HCT116 (cell line): ENCODE measurements around the gene LZTR1. TPM values are rescaled to one million over a fixed set of nuclear protein-coding genes. Genes with fewer than 3 reads are reported as not detected.

Experiments used
- ATAC-seq: fragments of 200-7000 bp; cut with Tn5 transposase; 2 replicates; pipeline ENCODE4 v1.9.1; 2020; ENCODE audit warnings: mild to moderate bottlenecking, moderate library complexity
- BruUV-seq: library from RNA; stranded (reverse); fragments of 400-500 nt; replicated peaks from 2 replicates; lab custom pipeline; 2021; lab: Mats Ljungman, UMichigan
- CTCF ChIA-PET: fragments of 300-600 bp; sonication (Branson Sonifier 250); formaldehyde crosslinking; loops from one replicate; lab custom pipeline; 2021; ENCODE audit warnings: antibody characterized with exemption; lab: Charles Lee
- POLR2A ChIA-PET: fragments of 300-600, 350-600 bp; sonication (Branson Sonifier 250); formaldehyde crosslinking; loops from one replicate; lab custom pipeline; 2021; ENCODE audit warnings: antibody characterized with exemption; lab: Charles Lee
- RAD21 ChIA-PET, 2 experiments: fragments of 300-600 bp; sonication (Branson Sonifier 250); formaldehyde crosslinking; loops; one replicate each; lab custom pipeline; 2023; ENCODE audit warnings: low total read pairs in 2 of 2; ENCODE audit not compliant: uncharacterized antibody in 2 of 2, unreplicated experiment in 2 of 2, low non-redundant PET in 1 of 2; lab: Charles Lee
- DNase-seq: peaks from one replicate; pipeline ENCODE4 v3.0.0-alpha.2; 2010; ENCODE audit warnings: low read depth, low spot score
- H2AFZ ChIP-seq: fragments of 200-600 bp; shearing (Covaris generic), sonication (generic); 2 replicates; pipeline ENCODE4 v1.6.1; 2017; ENCODE audit warnings: low read depth, mixed run types, mixed read lengths, antibody characterized with exemption, low read length; ENCODE audit not compliant: poor library complexity, severe bottlenecking
- H3K27ac ChIP-seq: 2 replicates; pipeline ENCODE4 v1.5.1; 2012; ENCODE audit warnings: low read depth, low read length
- H3K27me3 ChIP-seq: fragments of 200-600 bp; sonication (generic); 2 replicates; pipeline ENCODE4 v1.6.1; 2016; ENCODE audit warnings: mixed run types, low read length, mixed read lengths; ENCODE audit not compliant: insufficient read depth
- H3K36me3 ChIP-seq, 2 experiments: fragments of 200-500 bp in 1 of 2; fragments of 200-600 bp in 1 of 2; sonication (Bioruptor generic) in 1 of 2; sonication (generic) in 1 of 2; 2 replicates each; pipeline versions ENCODE4 v1.5.1 to v1.6.1; 2014 to 2016; ENCODE audit warnings: low read length in 2 of 2, inconsistent platforms in 1 of 2, mixed read lengths in 1 of 2, mixed run types in 1 of 2; ENCODE audit not compliant: insufficient read depth in 2 of 2, control insufficient read depth in 1 of 2
- H3K4me1 ChIP-seq, 2 experiments: fragments of 200-600 bp in 1 of 2; sonication (generic) in 1 of 2; 2 replicates each; pipeline versions ENCODE4 v1.5.1 to v1.6.1; 2012 to 2017; ENCODE audit warnings: low read length in 2 of 2, inconsistent platforms in 1 of 2, mild to moderate bottlenecking in 1 of 2, mixed read lengths in 1 of 2, mixed run types in 1 of 2, moderate library complexity in 1 of 2; ENCODE audit not compliant: insufficient read depth in 2 of 2, control insufficient read depth in 1 of 2
- H3K4me2 ChIP-seq: fragments of 200-600 bp; sonication (generic); 2 replicates; pipeline ENCODE4 v1.6.1; 2017; ENCODE audit warnings: mixed run types, low read length, mixed read lengths
- H3K4me3 ChIP-seq, 2 experiments: fragments of 200-600 bp in 1 of 2; sonication (generic) in 1 of 2; replicated peaks in 1 of 2; 2 replicates each; pipeline ENCODE4 v1.5.1; 2011 to 2016; ENCODE audit warnings: low read length in 2 of 2, control low read depth in 1 of 2, low read depth in 1 of 2, mild to moderate bottlenecking in 1 of 2, mixed read lengths in 1 of 2, mixed run types in 1 of 2
- H3K79me2 ChIP-seq: fragments of 200-600 bp; sonication (generic); 2 replicates; pipeline ENCODE4 v1.6.1; 2017; ENCODE audit warnings: mild to moderate bottlenecking, mixed run types, low read length, moderate library complexity, mixed read lengths; ENCODE audit not compliant: insufficient read depth
- H3K9ac ChIP-seq: fragments of 200-600 bp; sonication (generic); 2 replicates; pipeline ENCODE4 v1.6.1; 2016; ENCODE audit warnings: low read length, mixed read lengths
- H3K9me2 ChIP-seq: fragments of 200-600 bp; sonication (generic), shearing (Covaris generic); 2 replicates; pipeline ENCODE4 v1.6.1; 2017; ENCODE audit warnings: mixed run types, mild to moderate bottlenecking, moderate library complexity; ENCODE audit not compliant: insufficient read depth
- H3K9me3 ChIP-seq, 2 experiments: fragments of 200-500 bp in 1 of 2; fragments of 200-600 bp in 1 of 2; sonication (Bioruptor generic) in 1 of 2; sonication (generic) in 1 of 2; 2 replicates each; pipeline ENCODE4 v1.6.1; 2014 to 2017; ENCODE audit warnings: low read length in 2 of 2, mixed read lengths in 2 of 2, inconsistent platforms in 1 of 2, low read depth in 1 of 2, mild to moderate bottlenecking in 1 of 2, mixed run types in 1 of 2, moderate library complexity in 1 of 2; ENCODE audit not compliant: control insufficient read depth in 1 of 2, insufficient read depth in 1 of 2
- H4K20me1 ChIP-seq: fragments of 200-600 bp; sonication (generic), shearing (Covaris generic); 2 replicates; pipeline ENCODE4 v1.6.1; 2017; ENCODE audit warnings: mixed run types, mild to moderate bottlenecking, moderate library complexity; ENCODE audit not compliant: insufficient read depth
- CBX3 ChIP-seq: IDR thresholded peaks from 2 replicates; pipeline ENCODE4 v1.6.1; 2012; ENCODE audit warnings: low read depth
- CEBPB ChIP-seq: IDR thresholded peaks from 2 replicates; pipeline ENCODE4 v1.6.1; 2012; ENCODE audit warnings: low read depth
- ELF1 ChIP-seq: IDR thresholded peaks from 2 replicates; pipeline ENCODE4 v1.6.1; 2012; ENCODE audit warnings: low read depth, borderline replicate concordance
- EZH2 ChIP-seq: fragments of 200-600 bp; sonication (generic); IDR thresholded peaks from 2 replicates; pipeline ENCODE4 v1.6.1; 2017; ENCODE audit warnings: antibody characterized with exemption, mixed run types
- POLR2A ChIP-seq: IDR thresholded peaks from 2 replicates; pipeline ENCODE4 v1.7.0; 2011; ENCODE audit warnings: borderline replicate concordance; ENCODE audit not compliant: insufficient read depth, insufficient read length; ENCODE audit errors: extremely low read depth
- POLR2AphosphoS5 ChIP-seq: IDR thresholded peaks from 2 replicates; pipeline ENCODE4 v1.6.1; 2011; ENCODE audit warnings: mild to moderate bottlenecking, low read depth, low read length, moderate library complexity
- TCF7L2 ChIP-seq: IDR thresholded peaks from 2 replicates; pipeline ENCODE4 v1.7.0; 2011; ENCODE audit warnings: borderline replicate concordance, inconsistent platforms; ENCODE audit not compliant: insufficient read depth, insufficient read length; ENCODE audit errors: extremely low read depth
- intact Hi-C: fragments of 100-400 bp; cut with micrococcal nuclease; formaldehyde crosslinking; loops from 2 replicates; pipeline ENCODE4 v1.10.0; 2022
- total RNA-seq: library from RNA; stranded (reverse); gene quantifications from one replicate; pipeline ENCODE4 v1.2.1, GENCODE V29; 2021; ENCODE audit not compliant: unreplicated experiment

LZTR1 gene
- total RNA-seq, 1 experiment from 2014 or later = 56.5 TPM

DNA sequence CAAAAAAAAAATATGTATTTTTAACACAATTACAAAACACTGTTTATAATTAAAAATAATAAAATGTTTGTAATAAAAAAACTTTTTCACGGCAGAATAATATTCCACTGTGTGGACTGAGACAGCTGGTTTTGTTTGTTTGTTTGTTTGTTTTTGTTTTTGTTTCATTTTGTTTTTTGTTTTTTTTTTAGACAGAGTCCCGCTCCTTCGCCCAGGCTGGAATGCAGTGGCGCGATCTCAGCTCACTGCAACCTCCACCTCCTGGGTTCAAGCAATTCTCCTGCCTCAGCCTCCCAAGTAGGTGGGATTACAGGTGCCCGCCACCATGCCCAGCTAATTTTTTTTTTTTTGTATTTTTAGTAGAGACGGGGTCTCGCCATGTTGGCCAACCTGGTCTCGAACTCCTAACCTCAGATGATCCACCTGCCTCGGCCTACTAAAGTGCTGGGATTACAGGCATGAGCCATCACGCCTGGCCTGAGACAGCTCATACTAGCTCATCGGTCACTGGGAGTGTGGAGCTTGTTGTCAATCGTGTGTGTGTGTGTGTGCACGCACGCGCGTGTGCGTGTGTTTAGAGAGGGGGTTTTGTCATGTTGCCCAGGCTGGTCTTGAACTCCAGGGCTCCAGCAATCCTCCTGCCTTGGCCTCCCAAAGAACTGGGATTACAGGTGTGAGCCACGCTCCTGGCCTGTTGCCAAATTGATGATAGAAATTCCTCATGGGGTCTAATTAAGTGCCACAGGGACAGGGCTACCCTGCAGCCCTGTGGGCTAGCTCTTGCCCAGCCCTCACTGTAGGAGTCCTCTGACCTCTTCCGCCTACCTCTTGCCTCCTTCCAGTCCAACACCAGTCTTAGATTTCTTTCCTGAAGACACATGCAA, 22.3 kb upstream of the LZTR1 start:
- H3K27me3 ChIP-seq = no peaks in the 10 kb centered on the region
- peaks cover 15 to 38% of the 10 kb centered on the region in 2 experiments for H3K4me1 ChIP-seq
- H3K9me2 ChIP-seq = no peaks in the 10 kb centered on the region
- ChIA-PET RAD21 (interaction anchor here in 1 of 2 experiments (1.2 kb wide), 1 partner anchor 74 kb away, joined by 3 read pairs; no protein-coding TSS in a partner anchor), CTCF (interaction anchor here (0.7 to 1.3 kb wide), 3 partner anchors 10 to 74 kb away, joined by 3 to 4 read pairs (median 3); partner anchors contain the start of gene LZTR1), POLR2A (interaction anchor here (0.5 to 1.4 kb wide), 2 partner anchors 22 to 126 kb away, joined by 4 to 5 read pairs; partner anchors contain the start of gene LZTR1)
- no peak overlapping the region for H3K4me2 ChIP-seq
- no peak for ATAC-seq
- TF ChIP-seq POLR2A = no peak
- no peak for TF ChIP-seq POLR2AphosphoS5
- TF ChIP-seq EZH2 = no peak
- TF ChIP-seq CEBPB = no peak
- TF ChIP-seq TCF7L2 = no peak
- H4K20me1 ChIP-seq = no peaks in the 10 kb centered on the region
- H3K9ac ChIP-seq = no peak overlapping the region
- H2AFZ ChIP-seq = no peak overlapping the region
- intact Hi-C loops = loop anchor here (5.0 kb wide), 1 partner anchor 43 kb away; the partner anchor contains the start of gene CRKL
- no peak overlapping the region for H3K27ac ChIP-seq
- no peak for DNase-seq
- no peaks in the 10 kb centered on the region for H3K9me3 ChIP-seq
- no TSS peak for BruUV-seq
- H3K36me3 ChIP-seq = no peaks in the 10 kb centered on the region
- peaks cover 4% of the 10 kb centered on the region; the same call in 1 of the 2 replicates for H3K79me2 ChIP-seq
- no peak overlapping the region for H3K4me3 ChIP-seq

DNA sequence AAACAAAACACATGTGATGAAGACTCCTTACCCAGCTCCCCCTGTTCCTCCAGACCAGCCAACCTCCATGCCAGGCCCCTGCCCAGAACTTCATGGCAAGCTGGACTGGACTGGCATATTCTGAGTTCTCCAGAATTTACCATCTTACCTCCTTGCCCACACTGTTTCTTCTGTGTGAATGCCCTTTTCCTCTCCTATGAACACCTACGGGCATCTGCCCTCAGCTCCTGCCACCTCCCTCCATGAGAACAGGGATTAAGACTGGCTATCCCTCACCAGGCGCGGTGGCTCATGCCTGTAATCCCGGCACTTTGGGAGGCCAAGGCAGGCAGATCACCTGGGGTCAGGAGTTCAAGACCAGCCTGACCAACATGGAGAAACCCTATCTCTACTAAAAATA, 21.5 kb upstream of the LZTR1 start:
- no peak for DNase-seq
- BruUV-seq = no TSS peak

More for the DNA sequence above, 21.5 kb upstream of the LZTR1 start:
- intact Hi-C loops = no loop called here
- Histone ChIP-seq H2AFZ (no peak overlapping the region), H3K9ac (no peak overlapping the region), H3K4me2 (no peak overlapping the region), H3K79me2 (peaks cover 4% of the 10 kb centered on the region; the same call in 1 of the 2 replicates), H3K36me3 (no peaks in the 10 kb centered on the region), H3K9me2 (no peaks in the 10 kb centered on the region), H3K4me1 (peaks cover 12 to 32% of the 10 kb centered on the region in 2 experiments), H3K4me3 (no peak overlapping the region), H3K27ac (no peak overlapping the region), H3K27me3 (no peaks in the 10 kb centered on the region), H3K9me3 (no peaks in the 10 kb centered on the region), H4K20me1 (no peaks in the 10 kb centered on the region)
- RAD21 ChIA-PET = interaction anchor here in 1 of 2 experiments (1.2 kb wide), 1 partner anchor 75 kb away, joined by 3 read pairs; no protein-coding TSS in a partner anchor
- ATAC-seq = no peak
- POLR2A ChIA-PET = interaction anchor here (0.7 to 1.4 kb wide), 2 partner anchors 21 to 44 kb away, joined by 4 to 5 read pairs; partner anchors contain the start of gene LZTR1
- TF ChIP-seq ELF1 = no peak
- TF ChIP-seq CBX3 = no peak
- CTCF ChIA-PET = interaction anchor here (1.3 kb wide), 1 partner anchor 75 kb away, joined by 4 read pairs; no protein-coding TSS in a partner anchor
